HG03066 (cell line): ENCODE results near the gene LRP4.

ENCODE experiments used
- ATAC-seq: cut with Tn5 transposase; IDR thresholded peaks from one replicate; pipeline ENCODE4 v1.9.1; 2021; ENCODE audit warnings: low read depth; ENCODE audit not compliant: unreplicated experiment

The LRP4 gene

GRCh38 chr11:46918788-46919513 lies 601 bp upstream of the LRP4 start:
- ATAC-seq, result no peak

- ATAC-seq, result no peak
Observed at GRCh38 chr11:46917762-46918082, 628 bp downstream of the LRP4 start.

- ATAC-seq, result no peak
Observed at GRCh38 chr11:46917109-46917761, 1.1 kb downstream of the LRP4 start.

- no peak for ATAC-seq
Observed at GRCh38 chr11:46916286-46917108, 1.9 kb downstream of the LRP4 start.

GRCh38 chr11:46914910-46915309 lies 3.4 kb downstream of the LRP4 start:
- no peak for ATAC-seq

GRCh38 chr11:46914363-46914762 lies 4.0 kb downstream of the LRP4 start:
- no peak for ATAC-seq

- ATAC-seq, result no peak
Observed at GRCh38 chr11:46913484-46913883, 4.9 kb downstream of the LRP4 start.

- ATAC-seq, result no peak
Observed at GRCh38 chr11:46912526-46913150, 5.7 kb downstream of the LRP4 start.

- ATAC-seq, result no peak
Observed at GRCh38 chr11:46907606-46908005, 10.7 kb downstream of the LRP4 start.

GRCh38 chr11:46906609-46907041 lies 11.7 kb downstream of the LRP4 start:
- no peak for ATAC-seq

- ATAC-seq, result no peak
Observed at GRCh38 chr11:46905806-46906205, 12.5 kb downstream of the LRP4 start.

GRCh38 chr11:46903846-46904245 lies 14.5 kb downstream of the LRP4 start:
- no peak for ATAC-seq

- ATAC-seq, result no peak
Observed at GRCh38 chr11:46902694-46903093, 15.7 kb downstream of the LRP4 start.

- ATAC-seq, result no peak
Observed at GRCh38 chr11:46901156-46901555, 17.2 kb downstream of the LRP4 start.

GRCh38 chr11:46900091-46900746 lies 18.1 kb downstream of the LRP4 start:
- ATAC-seq, result no peak

- ATAC-seq, result no peak
Observed at GRCh38 chr11:46899501-46900025, 18.8 kb downstream of the LRP4 start.

GRCh38 chr11:46898396-46899095 lies 19.8 kb downstream of the LRP4 start:
- no peak for ATAC-seq

- no peak for ATAC-seq
Observed at GRCh38 chr11:46896719-46897406, 21.5 kb downstream of the LRP4 start.

GRCh38 chr11:46895821-46896220 lies 22.5 kb downstream of the LRP4 start:
- ATAC-seq, result no peak
